ENCODE results near the gene RTTN. TPM values are rescaled to one million over a fixed set of nuclear protein-coding genes. Genes with fewer than 3 reads are reported as not detected.
A peak's percentile ranks its signal among the peaks of the same experiment; 100 is the strongest.

Gene RTTN
- total RNA-seq, 2 donors from 2014 or later: 23.9 to 26.7 TPM

DNA sequence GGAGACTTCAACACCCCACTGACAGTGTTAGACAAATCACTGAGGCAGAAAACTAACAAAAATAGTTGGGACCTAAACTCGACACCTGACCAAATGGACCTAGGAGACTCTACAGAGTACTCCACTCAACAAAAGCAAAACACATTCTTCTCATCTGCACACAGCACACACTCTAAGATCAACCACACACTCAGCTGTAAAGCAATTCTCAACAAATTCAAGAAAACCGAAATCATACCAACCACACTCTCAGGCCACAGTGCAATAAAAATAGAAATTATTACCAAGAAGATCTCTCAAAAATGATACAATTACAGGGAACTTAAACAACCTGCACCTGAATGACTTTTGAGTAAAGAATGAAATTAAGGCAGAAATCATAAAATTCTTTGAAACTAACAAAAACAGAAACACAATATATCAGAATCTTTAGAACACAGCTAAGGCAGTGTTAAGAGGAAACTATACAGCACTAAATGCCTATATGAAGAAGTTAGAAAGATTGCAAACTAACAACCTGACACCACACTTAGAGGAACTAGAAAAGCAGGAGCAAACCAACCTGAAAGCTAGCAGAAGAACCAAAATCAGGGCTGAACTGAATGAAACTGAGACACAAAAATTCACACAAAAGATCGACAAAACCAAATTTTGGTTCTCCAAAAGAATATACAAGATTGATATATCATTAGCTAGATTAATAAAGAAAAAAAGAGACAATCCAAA, 46.3 kb downstream of the RTTN start:
- H3K9me3 ChIP-seq (ENCODE audit: control insufficient read depth, low read length, poor library complexity, severe bottlenecking): no peaks in the 10 kb centered on the region
- H3K4me1 Mint-ChIP-seq: peaks cover 12% of the 10 kb centered on the region
- no peak overlapping the region for H3K4me3 Mint-ChIP-seq
- ATAC-seq (no peak), DNase-seq (no peak)
- peak overlapping the region; percentile 1 for H3K27ac Mint-ChIP-seq
- peaks cover 20% of the 10 kb centered on the region for H3K36me3 Mint-ChIP-seq (ENCODE audit: low read depth)
- H3K27me3 Mint-ChIP-seq: no peaks in the 10 kb centered on the region

DNA sequence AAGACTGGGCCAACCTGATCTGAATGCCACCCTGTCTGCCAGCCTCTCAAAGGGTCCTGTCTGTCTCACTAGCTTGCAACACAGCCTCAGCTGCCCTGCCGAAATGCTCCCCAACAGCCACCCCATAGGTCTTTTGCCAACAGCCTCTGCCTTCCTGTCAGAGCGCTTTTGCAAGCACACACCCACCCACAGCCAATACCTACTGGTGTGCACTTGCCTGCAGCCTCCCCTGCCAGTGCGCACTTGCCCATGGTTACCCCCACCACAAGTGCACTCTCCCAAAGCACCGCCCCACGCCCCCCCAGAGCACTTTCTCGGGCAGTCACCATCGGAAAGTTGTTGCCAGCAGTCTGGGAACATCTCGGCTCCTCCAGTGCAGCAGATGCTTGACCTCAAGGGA, 48.6 kb downstream of the RTTN start:
- H3K27me3 Mint-ChIP-seq: no peaks in the 10 kb centered on the region
- H3K36me3 Mint-ChIP-seq (ENCODE audit: low read depth): peaks cover 20% of the 10 kb centered on the region
- H3K4me3 Mint-ChIP-seq: no peak overlapping the region
- H3K9me3 ChIP-seq (ENCODE audit: control insufficient read depth, low read length, poor library complexity, severe bottlenecking): no peaks in the 10 kb centered on the region
- no peak for ATAC-seq
- H3K4me1 Mint-ChIP-seq: peaks cover 15% of the 10 kb centered on the region
- no peak overlapping the region for H3K27ac Mint-ChIP-seq
- DNase-seq: no peak

DNA sequence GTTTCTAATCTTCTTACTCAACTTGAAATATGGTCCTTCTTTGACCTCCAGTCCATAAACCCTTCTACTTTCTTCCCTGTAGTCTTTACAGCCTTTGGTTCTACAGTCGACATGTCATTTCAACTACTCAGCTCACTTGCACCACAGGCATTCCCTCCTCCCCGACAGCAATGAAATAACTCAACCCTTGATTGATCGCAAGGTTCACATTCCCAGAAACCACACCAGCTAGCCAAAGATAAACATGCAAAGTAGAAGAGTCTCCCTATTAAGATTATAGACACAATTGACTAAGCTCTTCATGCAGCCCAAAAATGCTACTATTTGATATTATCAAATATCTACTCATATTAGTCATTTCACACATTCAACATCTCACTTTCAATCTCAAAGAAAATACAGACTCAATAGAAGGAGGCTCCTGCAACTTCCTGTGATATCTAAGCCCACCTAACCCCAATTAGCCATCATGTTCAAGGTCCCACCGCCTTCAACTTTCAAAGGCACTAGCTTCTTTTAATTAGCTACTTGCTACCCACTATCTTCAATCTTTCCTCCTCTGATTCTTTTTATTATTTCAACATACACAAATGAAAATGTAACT, 50.8 kb downstream of the RTTN start:
- no peak for ATAC-seq
- Mint-ChIP-seq H3K4me1 (peaks cover 14% of the 10 kb centered on the region), H3K27me3 (no peaks in the 10 kb centered on the region), H3K4me3 (no peak overlapping the region), H3K27ac (no peak overlapping the region), H3K36me3 (ENCODE audit: low read depth) (peaks cover 18% of the 10 kb centered on the region)
- no peaks in the 10 kb centered on the region for H3K9me3 ChIP-seq (ENCODE audit: control insufficient read depth, low read length, poor library complexity, severe bottlenecking)
- no peak for DNase-seq

DNA sequence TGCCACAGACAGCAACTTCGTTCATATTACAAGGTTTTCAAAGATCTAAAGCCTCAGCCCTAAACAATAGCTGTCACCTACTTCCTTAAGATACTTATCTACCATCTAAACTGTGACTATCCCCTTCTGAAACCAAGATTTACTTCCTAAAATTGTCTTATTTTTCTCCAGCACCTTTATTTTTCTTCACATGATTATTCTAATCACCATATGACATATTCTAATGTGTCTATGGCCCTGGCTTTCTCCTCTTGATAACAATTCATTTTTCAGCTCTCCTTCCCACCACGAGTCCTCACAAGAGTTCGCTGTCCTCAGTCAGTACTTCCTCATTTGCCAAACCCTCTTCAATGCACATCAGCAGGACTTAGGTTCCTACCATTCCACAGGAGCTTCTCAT, 53.9 kb downstream of the RTTN start:
- Mint-ChIP-seq H3K36me3 (ENCODE audit: low read depth) (peaks cover 17% of the 10 kb centered on the region), H3K4me1 (peaks cover 7% of the 10 kb centered on the region), H3K27ac (no peak overlapping the region), H3K4me3 (peak overlapping the region; percentile 12), H3K27me3 (no peaks in the 10 kb centered on the region)
- ATAC-seq (no peak), DNase-seq (no peak)
- H3K9me3 ChIP-seq (ENCODE audit: control insufficient read depth, low read length, poor library complexity, severe bottlenecking): no peaks in the 10 kb centered on the region

DNA sequence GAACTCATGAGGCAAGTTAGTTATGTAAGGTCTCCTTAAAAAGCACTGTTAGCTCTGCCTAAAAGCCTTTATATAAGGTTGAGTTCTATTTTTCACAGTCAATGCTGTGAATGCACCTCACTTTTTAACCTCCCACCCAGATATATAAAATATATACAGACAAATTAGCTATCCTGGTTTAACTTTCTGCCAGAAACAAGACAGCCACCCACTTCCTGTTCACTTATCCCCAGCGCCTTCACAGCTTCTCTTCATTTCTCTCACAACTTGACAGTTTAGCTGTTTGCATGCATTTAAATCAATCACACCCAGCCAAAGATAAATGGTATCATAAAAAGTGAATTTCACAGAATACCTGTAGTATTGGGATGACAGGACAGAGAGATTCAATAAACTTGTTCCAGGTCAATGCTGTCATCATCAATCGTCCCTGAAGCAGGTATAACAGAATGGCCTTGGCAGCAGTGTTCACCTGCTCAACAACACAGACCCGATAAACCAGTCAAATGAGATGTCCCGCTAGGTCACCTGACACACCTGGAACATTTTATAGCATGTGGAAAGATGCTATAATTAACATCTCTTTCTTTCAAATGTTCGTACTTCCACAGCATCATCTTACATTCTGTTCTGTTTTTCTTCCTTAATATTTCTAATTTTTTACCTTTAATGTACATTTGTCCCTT, 55.7 kb downstream of the RTTN start:
- H3K27me3 Mint-ChIP-seq: no peaks in the 10 kb centered on the region
- peaks cover 9% of the 10 kb centered on the region for H3K36me3 Mint-ChIP-seq (ENCODE audit: low read depth)
- H3K9me3 ChIP-seq (ENCODE audit: control insufficient read depth, low read length, poor library complexity, severe bottlenecking): no peaks in the 10 kb centered on the region
- H3K27ac Mint-ChIP-seq: no peak overlapping the region
- H3K4me3 Mint-ChIP-seq: no peak overlapping the region
- DNase-seq: no peak
- ATAC-seq: no peak
- H3K4me1 Mint-ChIP-seq: peaks cover 7% of the 10 kb centered on the region

DNA sequence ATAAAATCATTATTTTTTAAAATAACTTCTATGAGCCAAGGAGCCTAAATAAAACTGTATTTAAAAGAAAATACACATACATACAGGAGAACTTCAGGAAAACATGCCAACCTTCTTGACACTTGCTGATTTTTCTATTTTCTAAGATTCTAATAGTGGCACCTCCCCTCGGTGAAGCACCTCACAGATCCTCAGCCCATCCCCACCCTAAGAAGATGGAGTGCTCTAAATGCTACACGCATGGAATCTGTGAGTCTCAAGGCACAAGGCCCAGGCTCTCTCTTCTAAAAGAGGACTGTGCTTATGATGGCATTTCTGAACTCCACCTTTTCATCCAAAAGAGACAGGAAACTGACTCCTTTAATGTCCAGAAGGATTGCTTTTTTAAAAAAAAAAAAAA, 56.3 kb downstream of the RTTN start:
- no peaks in the 10 kb centered on the region for H3K9me3 ChIP-seq (ENCODE audit: control insufficient read depth, low read length, poor library complexity, severe bottlenecking)
- ATAC-seq (no peak), DNase-seq (no peak)
- Mint-ChIP-seq H3K36me3 (ENCODE audit: low read depth) (peaks cover 11% of the 10 kb centered on the region), H3K27ac (no peak overlapping the region), H3K27me3 (no peaks in the 10 kb centered on the region), H3K4me1 (peaks cover 7% of the 10 kb centered on the region), H3K4me3 (no peak overlapping the region)

DNA sequence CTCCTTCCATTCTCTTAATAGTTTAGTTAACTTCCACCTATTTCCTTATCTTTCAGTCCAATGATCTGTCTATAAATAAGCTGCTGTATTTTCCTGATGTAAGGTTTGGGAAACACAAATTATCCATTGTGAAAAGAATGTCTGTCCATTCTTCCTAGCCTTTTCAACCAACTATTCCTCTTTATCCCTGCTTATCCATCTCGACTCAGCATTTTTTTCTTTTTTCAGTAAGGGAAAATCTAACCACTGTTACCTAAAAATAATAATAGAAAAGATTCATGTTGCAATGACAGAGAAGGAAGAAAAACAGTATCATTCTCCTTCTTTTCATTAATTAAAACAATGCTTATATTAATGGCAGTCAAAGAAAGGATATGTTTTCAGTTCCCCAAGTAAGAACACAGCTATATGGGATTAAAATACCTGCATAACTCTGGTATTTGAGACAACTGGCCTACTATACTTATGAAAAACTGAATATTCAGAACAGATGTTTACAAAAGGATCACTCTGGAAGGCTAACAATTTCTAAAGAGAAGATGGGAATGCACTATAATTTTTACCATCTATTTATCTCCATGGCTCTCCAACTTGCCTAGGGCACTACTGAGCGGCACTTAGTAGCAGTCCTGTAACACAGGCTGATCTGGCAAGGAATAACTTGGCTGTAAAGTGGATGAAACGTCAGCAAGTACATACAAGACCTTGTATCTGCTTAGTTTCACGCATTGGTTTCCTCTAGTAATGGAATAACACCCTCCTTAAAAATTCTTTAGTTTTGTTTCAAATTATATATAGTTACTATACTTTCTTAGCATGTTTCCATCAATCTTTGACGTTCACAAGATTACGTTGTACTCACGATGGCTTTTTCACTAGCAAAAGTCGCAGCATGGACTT, 57.2 kb downstream of the RTTN start:
- Mint-ChIP-seq H3K4me1 (peaks cover 7% of the 10 kb centered on the region), H3K27me3 (no peaks in the 10 kb centered on the region), H3K36me3 (ENCODE audit: low read depth) (peaks cover 13% of the 10 kb centered on the region), H3K4me3 (no peak overlapping the region), H3K27ac (no peak overlapping the region)
- H3K9me3 ChIP-seq (ENCODE audit: control insufficient read depth, low read length, poor library complexity, severe bottlenecking): no peaks in the 10 kb centered on the region
- DNase-seq: no peak
- no peak for ATAC-seq

DNA sequence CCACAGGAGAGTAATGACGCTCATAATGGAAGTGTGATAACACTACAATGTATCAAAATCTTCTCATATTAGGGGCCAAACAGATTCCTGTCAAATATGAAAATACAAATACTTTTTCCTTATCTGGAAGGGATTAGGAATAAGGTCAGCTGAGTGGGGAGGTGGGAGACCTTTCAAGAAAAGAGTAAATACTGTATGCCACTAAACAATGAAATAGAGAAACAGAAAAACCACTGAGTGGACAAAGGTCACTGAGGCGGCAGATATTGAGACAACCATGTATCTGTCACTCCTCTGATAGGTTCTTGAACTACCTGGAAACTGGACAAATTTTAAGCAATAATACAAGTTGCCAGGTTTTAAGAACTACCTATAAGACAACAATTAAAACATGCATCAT, 59.3 kb downstream of the RTTN start:
- peaks cover 15% of the 10 kb centered on the region for H3K36me3 Mint-ChIP-seq (ENCODE audit: low read depth)
- no peak for ATAC-seq
- H3K4me3 Mint-ChIP-seq: no peak overlapping the region
- H3K27me3 Mint-ChIP-seq: no peaks in the 10 kb centered on the region
- peaks cover 3% of the 10 kb centered on the region for H3K4me1 Mint-ChIP-seq
- no peaks in the 10 kb centered on the region for H3K9me3 ChIP-seq (ENCODE audit: control insufficient read depth, low read length, poor library complexity, severe bottlenecking)
- no peak for DNase-seq
- no peak overlapping the region for H3K27ac Mint-ChIP-seq

DNA sequence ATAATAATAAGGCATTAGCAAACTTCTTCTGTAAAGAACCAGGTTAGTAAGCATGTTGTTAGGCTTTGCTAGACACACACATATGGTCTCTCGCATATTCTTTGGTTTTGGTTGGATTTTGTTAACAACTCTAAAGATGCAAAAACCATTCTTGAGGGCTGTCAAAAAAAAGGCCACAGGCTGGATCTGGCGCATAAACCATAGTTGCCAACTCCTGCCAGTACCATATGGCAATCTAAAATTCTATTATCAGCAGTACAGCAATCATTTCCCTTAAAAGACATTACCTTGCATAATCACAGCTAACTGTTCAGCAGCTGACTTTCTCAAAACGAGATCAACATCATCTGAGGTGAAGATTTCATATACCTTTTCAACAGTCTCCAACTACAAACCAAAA, 63.5 kb downstream of the RTTN start:
- DNase-seq (no peak), ATAC-seq (no peak)
- no peak overlapping the region for H3K4me3 Mint-ChIP-seq
- no peaks in the 10 kb centered on the region for H3K27me3 Mint-ChIP-seq
- H3K4me1 Mint-ChIP-seq: peaks cover 7% of the 10 kb centered on the region
- H3K9me3 ChIP-seq (ENCODE audit: control insufficient read depth, low read length, poor library complexity, severe bottlenecking): no peaks in the 10 kb centered on the region
- no peak overlapping the region for H3K27ac Mint-ChIP-seq
- H3K36me3 Mint-ChIP-seq (ENCODE audit: low read depth): peaks cover 12% of the 10 kb centered on the region

DNA sequence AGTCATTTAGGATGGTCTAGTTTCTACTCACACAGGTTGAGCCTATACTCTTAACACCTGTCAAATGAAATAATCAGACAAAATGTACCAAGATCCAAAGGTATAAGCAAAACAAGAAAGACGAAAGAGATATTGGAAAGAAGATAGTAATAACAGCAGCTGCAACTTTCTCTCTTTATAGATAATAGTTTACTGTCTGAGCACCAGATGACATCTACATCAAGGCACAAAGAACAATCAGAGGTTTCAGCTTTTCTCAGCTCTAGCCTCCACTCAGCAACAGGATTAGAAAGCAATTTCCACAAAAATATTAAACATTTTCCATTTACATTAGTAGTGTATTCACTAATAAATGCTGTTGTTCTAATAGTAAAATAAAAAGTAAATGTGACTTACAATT, 66.3 kb downstream of the RTTN start:
- peaks cover 10% of the 10 kb centered on the region for H3K36me3 Mint-ChIP-seq (ENCODE audit: low read depth)
- H3K9me3 ChIP-seq (ENCODE audit: control insufficient read depth, low read length, poor library complexity, severe bottlenecking): no peaks in the 10 kb centered on the region
- no peak overlapping the region for H3K4me3 Mint-ChIP-seq
- no peak overlapping the region for H3K27ac Mint-ChIP-seq
- ATAC-seq (no peak), DNase-seq (no peak)
- H3K27me3 Mint-ChIP-seq: no peaks in the 10 kb centered on the region
- H3K4me1 Mint-ChIP-seq: peaks cover 7% of the 10 kb centered on the region

DNA sequence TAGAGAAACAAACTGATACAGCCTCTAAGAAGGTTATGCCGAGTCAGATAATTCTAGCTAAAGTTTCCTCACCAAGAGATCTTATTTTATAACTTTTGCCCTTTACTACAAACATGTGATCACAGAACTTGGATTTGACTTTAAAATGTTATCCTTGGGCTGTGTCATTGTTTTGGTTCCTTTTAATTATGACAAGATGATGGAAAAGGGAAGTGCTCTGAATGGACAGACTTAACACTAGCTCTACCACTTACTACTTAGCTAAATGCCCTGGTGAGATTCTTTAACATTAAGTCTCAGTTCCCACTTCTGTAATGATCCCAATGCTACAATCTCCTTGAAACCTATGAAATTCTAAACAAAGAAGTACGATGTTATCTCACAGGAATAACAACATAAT, 69.9 kb downstream of the RTTN start:
- Mint-ChIP-seq H3K27me3 (no peaks in the 10 kb centered on the region), H3K36me3 (ENCODE audit: low read depth) (peaks cover 8% of the 10 kb centered on the region), H3K27ac (no peak overlapping the region), H3K4me1 (peaks cover 4% of the 10 kb centered on the region), H3K4me3 (no peak overlapping the region)
- DNase-seq (no peak), ATAC-seq (no peak)
- H3K9me3 ChIP-seq (ENCODE audit: control insufficient read depth, low read length, poor library complexity, severe bottlenecking): no peaks in the 10 kb centered on the region

DNA sequence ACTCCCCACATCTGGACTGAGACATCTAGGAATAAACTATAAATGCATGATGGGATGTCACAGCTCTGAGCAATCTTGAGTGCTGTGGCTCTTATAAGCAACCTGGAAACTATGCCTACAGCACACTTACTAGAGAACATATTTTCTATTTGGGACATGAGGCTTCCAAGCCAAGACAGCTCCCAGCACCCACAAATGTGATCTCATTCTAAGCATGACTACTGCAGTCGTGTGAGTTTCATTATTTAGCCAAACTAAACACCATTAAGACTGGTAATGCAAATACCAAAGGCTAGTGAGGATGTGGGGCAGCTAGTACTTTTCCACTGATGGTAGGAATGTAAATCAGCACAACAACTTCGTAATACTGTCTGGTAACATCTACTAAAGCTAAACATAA, 72.5 kb downstream of the RTTN start:
- H3K36me3 Mint-ChIP-seq (ENCODE audit: low read depth): peaks cover 16% of the 10 kb centered on the region
- DNase-seq: no peak
- peaks cover 4% of the 10 kb centered on the region for H3K4me1 Mint-ChIP-seq
- H3K27me3 Mint-ChIP-seq: no peaks in the 10 kb centered on the region
- no peaks in the 10 kb centered on the region for H3K9me3 ChIP-seq (ENCODE audit: control insufficient read depth, low read length, poor library complexity, severe bottlenecking)
- ATAC-seq: no peak
- no peak overlapping the region for H3K27ac Mint-ChIP-seq
- no peak overlapping the region for H3K4me3 Mint-ChIP-seq

DNA sequence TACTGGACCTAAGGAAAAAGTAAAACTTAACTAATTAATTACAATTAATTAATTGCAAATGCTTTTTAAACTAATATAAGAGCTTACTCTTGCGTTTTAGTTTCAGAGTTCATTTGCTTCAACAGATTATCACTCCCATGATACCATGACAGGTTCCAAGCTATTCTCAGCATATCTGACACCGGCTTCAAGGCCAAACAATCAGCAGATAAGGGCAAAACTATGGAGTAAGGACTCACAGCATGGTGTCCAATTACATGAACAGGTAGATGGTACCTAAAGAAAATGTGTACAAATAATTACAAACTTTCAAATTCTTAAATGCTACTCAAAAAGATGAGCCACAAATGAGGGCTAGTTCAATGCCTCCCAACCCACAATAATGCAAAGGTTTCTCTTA, 77.2 kb downstream of the RTTN start:
- no peak for ATAC-seq
- H3K4me1 Mint-ChIP-seq: no peaks in the 10 kb centered on the region
- no peak for DNase-seq
- no peak overlapping the region for H3K27ac Mint-ChIP-seq
- H3K4me3 Mint-ChIP-seq: no peak overlapping the region
- no peaks in the 10 kb centered on the region for H3K9me3 ChIP-seq (ENCODE audit: control insufficient read depth, low read length, poor library complexity, severe bottlenecking)
- H3K27me3 Mint-ChIP-seq: no peaks in the 10 kb centered on the region
- H3K36me3 Mint-ChIP-seq (ENCODE audit: low read depth): peaks cover 11% of the 10 kb centered on the region

Data from T-helper 17 cell (primary cell).